ENCODE measurements around the gene KIF5A. TPM values are rescaled to one million over a fixed set of nuclear protein-coding genes. Genes with fewer than 3 reads are reported as not detected.

Gene KIF5A
- total and polyA plus RNA-seq, 7 donors: 0.01 to 0.21 (median 0.09) TPM; not detected in 1

DNA sequence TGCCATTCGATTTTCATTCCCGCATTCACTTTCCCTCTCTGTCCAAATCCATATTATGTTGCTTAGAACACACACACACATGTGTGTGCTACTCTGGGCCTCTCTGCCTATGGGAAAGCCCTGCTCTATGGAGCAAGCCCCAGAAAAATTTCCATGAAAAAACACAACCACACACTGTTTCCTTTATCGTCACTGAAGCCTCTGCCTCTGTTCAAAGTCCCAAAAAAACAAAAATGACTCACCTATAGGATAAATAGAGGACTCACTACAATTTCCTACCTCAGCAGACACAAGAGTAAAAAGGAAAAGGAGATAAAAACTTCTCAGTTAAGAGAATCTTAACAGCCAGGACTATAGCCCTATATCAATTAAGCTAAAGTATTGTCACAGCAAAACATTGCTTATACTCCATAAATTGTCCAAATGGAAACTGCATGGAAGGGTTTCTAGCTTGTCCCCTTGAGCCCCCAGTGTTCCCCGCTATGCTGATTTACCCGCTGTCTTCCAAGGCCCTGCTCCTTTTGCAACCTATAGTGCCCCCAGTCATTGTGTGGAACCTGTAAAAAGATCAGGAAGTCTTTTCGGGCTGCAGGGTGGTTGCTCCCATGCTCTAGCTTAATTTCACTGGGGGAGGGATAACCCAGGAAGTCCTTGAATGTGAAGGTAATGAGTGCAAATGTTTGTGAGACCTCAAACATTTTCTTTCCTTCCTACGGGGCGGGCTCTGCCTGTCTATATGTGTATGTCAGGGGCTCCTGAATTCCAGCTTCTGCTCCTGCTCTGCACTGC is 30.0 kb downstream of the KIF5A start:
- no peak for DNase-seq
- H3K36me3 ChIP-seq (ENCODE audit: insufficient read depth in 1 of 2, low read depth in 1 of 2): no peaks in the 10 kb centered on the region

DNA sequence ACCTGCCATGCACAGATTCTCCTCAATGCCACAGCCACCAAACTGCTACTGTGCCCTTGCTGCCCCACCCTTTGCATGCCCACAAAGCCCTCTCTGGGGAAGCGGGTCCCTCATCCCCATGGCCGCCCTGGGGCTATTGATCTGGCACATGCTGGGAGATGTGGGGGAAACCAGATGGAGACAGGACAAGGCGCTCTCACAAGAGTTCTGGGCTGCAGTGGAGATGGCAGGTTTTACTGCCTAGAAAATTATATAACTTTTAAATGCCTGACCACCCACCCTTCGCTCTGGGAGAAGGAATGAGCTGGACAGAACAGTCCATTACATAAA is 30.6 kb downstream of the KIF5A start:
- Histone ChIP-seq H3K9me3 (no peaks in the 10 kb centered on the region), H3K4me1 (no peaks in the 10 kb centered on the region), H3K27me3 (ENCODE audit: insufficient read depth in 3 of 3, low read length in 2 of 3) (peaks cover 2 to 10% (median 3%) of the 10 kb centered on the region in 3 donors), H3K36me3 (ENCODE audit: insufficient read depth in 1 of 2, low read depth in 1 of 2) (no peaks in the 10 kb centered on the region), H3K4me3 (no peak overlapping the region), H3K27ac (no peak overlapping the region)
- intact Hi-C loops (cut with DNase I): no loop called here
- whole genome bisulfite sequencing, 3 donors: 87 to 97% (median 89%) methylated on average over 4 of the region's 4 CpGs
- DNase-seq (no peak), ATAC-seq (no peak)
- TF ChIP-seq, protein P1, sequence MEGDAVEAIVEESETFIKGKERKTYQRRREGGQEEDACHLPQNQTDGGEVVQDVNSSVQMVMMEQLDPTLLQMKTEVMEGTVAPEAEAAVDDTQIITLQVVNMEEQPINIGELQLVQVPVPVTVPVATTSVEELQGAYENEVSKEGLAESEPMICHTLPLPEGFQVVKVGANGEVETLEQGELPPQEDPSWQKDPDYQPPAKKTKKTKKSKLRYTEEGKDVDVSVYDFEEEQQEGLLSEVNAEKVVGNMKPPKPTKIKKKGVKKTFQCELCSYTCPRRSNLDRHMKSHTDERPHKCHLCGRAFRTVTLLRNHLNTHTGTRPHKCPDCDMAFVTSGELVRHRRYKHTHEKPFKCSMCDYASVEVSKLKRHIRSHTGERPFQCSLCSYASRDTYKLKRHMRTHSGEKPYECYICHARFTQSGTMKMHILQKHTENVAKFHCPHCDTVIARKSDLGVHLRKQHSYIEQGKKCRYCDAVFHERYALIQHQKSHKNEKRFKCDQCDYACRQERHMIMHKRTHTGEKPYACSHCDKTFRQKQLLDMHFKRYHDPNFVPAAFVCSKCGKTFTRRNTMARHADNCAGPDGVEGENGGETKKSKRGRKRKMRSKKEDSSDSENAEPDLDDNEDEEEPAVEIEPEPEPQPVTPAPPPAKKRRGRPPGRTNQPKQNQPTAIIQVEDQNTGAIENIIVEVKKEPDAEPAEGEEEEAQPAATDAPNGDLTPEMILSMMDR (IDR thresholded peaks at IDR 0.05): no peak

More for the DNA sequence above, 30.0 kb downstream of the KIF5A start:
- Histone ChIP-seq H3K4me1 (no peaks in the 10 kb centered on the region), H3K4me3 (no peak overlapping the region), H3K27me3 (ENCODE audit: insufficient read depth in 3 of 3, low read length in 2 of 3) (peaks cover 0 to 10% (median 2%) of the 10 kb centered on the region in 3 donors), H3K9me3 (no peaks in the 10 kb centered on the region), H3K27ac (no peak overlapping the region)
- ATAC-seq: no peak
- WGBS, 3 donors: 88 to 92% (median 92%) methylated on average over 8 of the region's 8 CpGs
- intact Hi-C loops (cut with DNase I): no loop called here
- TF ChIP-seq, protein P1 (IDR thresholded peaks at IDR 0.05): no peak

- 83 to 87% (median 85%) methylated on average over 1 of the region's 1 CpG for whole genome bisulfite sequencing, 3 donors
- Histone ChIP-seq H3K4me3 (no peak overlapping the region), H3K27ac (no peak overlapping the region), H3K36me3 (ENCODE audit: insufficient read depth in 1 of 2, low read depth in 1 of 2) (no peaks in the 10 kb centered on the region), H3K4me1 (no peaks in the 10 kb centered on the region), H3K9me3 (no peaks in the 10 kb centered on the region), H3K27me3 (ENCODE audit: insufficient read depth in 3 of 3, low read length in 2 of 3) (peaks cover 2 to 5% (median 4%) of the 10 kb centered on the region in 3 donors)
- TF ChIP-seq, protein P1 (IDR thresholded peaks at IDR 0.05): no peak
- intact Hi-C loops (cut with DNase I): loop anchor here (2.0 kb wide), 2 partner anchors 39 to 51 kb away; partner anchors contain the start of gene B4GALNT1 (in 1 of the 2)
- DNase-seq (no peak), ATAC-seq (no peak)
These were observed 32.0 kb downstream of the KIF5A start for GRCh38 chr12:57581802-57582201.

DNA sequence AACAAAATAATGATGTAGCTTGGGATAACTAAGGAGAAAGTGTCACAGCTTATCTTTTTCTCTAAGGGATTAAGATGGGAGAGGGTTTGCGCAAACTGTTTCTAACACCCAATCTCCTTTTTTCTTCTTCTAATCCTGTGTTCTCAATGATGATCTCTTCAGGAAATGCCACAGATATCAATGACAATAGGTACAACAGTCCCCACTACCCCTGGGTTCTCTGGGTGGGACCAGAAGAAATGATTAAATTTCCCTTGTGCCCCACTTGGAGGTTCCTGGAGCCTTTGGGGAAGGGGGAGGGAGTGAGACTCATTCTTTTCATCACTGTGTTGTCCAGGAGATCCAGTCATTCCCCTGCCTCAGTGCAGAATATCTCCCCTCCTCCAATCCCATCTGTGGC is 32.6 kb downstream of the KIF5A start:
- no peak for ATAC-seq
- Histone ChIP-seq H3K4me1 (no peaks in the 10 kb centered on the region), H3K36me3 (ENCODE audit: insufficient read depth in 1 of 2, low read depth in 1 of 2) (no peaks in the 10 kb centered on the region), H3K27me3 (ENCODE audit: insufficient read depth in 3 of 3, low read length in 2 of 3) (peaks cover 2 to 5% (median 4%) of the 10 kb centered on the region in 3 donors), H3K4me3 (no peak overlapping the region), H3K9me3 (no peaks in the 10 kb centered on the region), H3K27ac (no peak overlapping the region)
- intact Hi-C loops (cut with DNase I): loop anchor here (2.0 kb wide), 2 partner anchors 38 to 50 kb away; partner anchors contain the start of gene B4GALNT1 (in 1 of the 2)
- WGBS, 3 donors: 100% methylated on average over 1 of the region's 1 CpG
- TF ChIP-seq, protein P1 (IDR thresholded peaks at IDR 0.05): no peak
- DNase-seq: no peak
